Measurements from ENCODE around the gene LIPG. TPM values are rescaled to one million over a fixed set of nuclear protein-coding genes. Genes with fewer than 3 reads are reported as not detected.
"Not testable (repeated sequence)": the region's sequence is repeated elsewhere in the genome, so short reads cannot be mapped to it uniquely, and the experiment has no call there.

The LIPG gene
- total RNA-seq, 1 donor from 2014 or later = 0.59 TPM

GRCh38 chr18:49566217-49566770, 4.4 kb downstream of the LIPG start:
- intact Hi-C loops (cut with micrococcal nuclease) = no loop called here
- Mint-ChIP-seq H3K27ac (no peak overlapping the region), H3K27me3 (ENCODE audit: low read depth) (peaks cover 46% of the 10 kb centered on the region), H3K9me3 (no peaks in the 10 kb centered on the region), H3K4me3 (ENCODE audit: low read depth) (no peak overlapping the region), H3K36me3 (ENCODE audit: low read depth) (no peaks in the 10 kb centered on the region), H3K4me1 (ENCODE audit: low read depth) (peaks cover 18% of the 10 kb centered on the region)
- no peak for DNase-seq (ENCODE audit: low spot score)

- intact Hi-C loops (cut with micrococcal nuclease) = no loop called here
Measured at GRCh38 chr18:49566985-49567384, 5.1 kb downstream of the LIPG start.

GRCh38 chr18:49569724-49570123, 7.9 kb downstream of the LIPG start:
- no peak for DNase-seq (ENCODE audit: low spot score)
- H3K4me1 Mint-ChIP-seq (ENCODE audit: low read depth) = no peaks in the 10 kb centered on the region
- no peaks in the 10 kb centered on the region for H3K36me3 Mint-ChIP-seq (ENCODE audit: low read depth)
- H3K27me3 Mint-ChIP-seq (ENCODE audit: low read depth) = peaks cover 15% of the 10 kb centered on the region
- H3K9me3 Mint-ChIP-seq = no peaks in the 10 kb centered on the region
- intact Hi-C loops (cut with micrococcal nuclease) = no loop called here
- H3K27ac Mint-ChIP-seq = no peak overlapping the region
- no peak overlapping the region for H3K4me3 Mint-ChIP-seq (ENCODE audit: low read depth)

More at GRCh38 chr18:49566985-49567384, 5.1 kb downstream of the LIPG start:
- H3K4me1 Mint-ChIP-seq (ENCODE audit: low read depth) = peaks cover 12% of the 10 kb centered on the region
- no peak overlapping the region for H3K4me3 Mint-ChIP-seq (ENCODE audit: low read depth)
- no peaks in the 10 kb centered on the region for H3K36me3 Mint-ChIP-seq (ENCODE audit: low read depth)
- DNase-seq (ENCODE audit: low spot score) = no peak
- peaks cover 39% of the 10 kb centered on the region for H3K27me3 Mint-ChIP-seq (ENCODE audit: low read depth)
- H3K9me3 Mint-ChIP-seq = no peaks in the 10 kb centered on the region
- no peak overlapping the region for H3K27ac Mint-ChIP-seq

GRCh38 chr18:49570836-49571235, 9.0 kb downstream of the LIPG start:
- Mint-ChIP-seq H3K27ac (no peak overlapping the region), H3K27me3 (ENCODE audit: low read depth) (peaks cover 7% of the 10 kb centered on the region), H3K4me1 (ENCODE audit: low read depth) (no peaks in the 10 kb centered on the region), H3K4me3 (ENCODE audit: low read depth) (no peak overlapping the region), H3K36me3 (ENCODE audit: low read depth) (no peaks in the 10 kb centered on the region), H3K9me3 (no peaks in the 10 kb centered on the region)
- no peak for DNase-seq (ENCODE audit: low spot score)
- intact Hi-C loops (cut with micrococcal nuclease) = no loop called here

- intact Hi-C loops (cut with micrococcal nuclease) = no loop called here
- DNase-seq (ENCODE audit: low spot score) = no peak
- no peak overlapping the region for H3K4me3 Mint-ChIP-seq (ENCODE audit: low read depth)
- no peaks in the 10 kb centered on the region for H3K4me1 Mint-ChIP-seq (ENCODE audit: low read depth)
- H3K27me3 Mint-ChIP-seq (ENCODE audit: low read depth) = no peaks in the 10 kb centered on the region
- H3K27ac Mint-ChIP-seq = no peak overlapping the region
- H3K9me3 Mint-ChIP-seq = no peaks in the 10 kb centered on the region
- no peaks in the 10 kb centered on the region for H3K36me3 Mint-ChIP-seq (ENCODE audit: low read depth)
Measured at GRCh38 chr18:49572611-49573345, 10.9 kb downstream of the LIPG start.

- H3K27me3 Mint-ChIP-seq (ENCODE audit: low read depth) = no peaks in the 10 kb centered on the region
- no peaks in the 10 kb centered on the region for H3K9me3 Mint-ChIP-seq
- intact Hi-C loops (cut with micrococcal nuclease) = no loop called here
- H3K4me1 Mint-ChIP-seq (ENCODE audit: low read depth) = no peaks in the 10 kb centered on the region
- H3K27ac Mint-ChIP-seq = no peak overlapping the region
- H3K36me3 Mint-ChIP-seq (ENCODE audit: low read depth) = no peaks in the 10 kb centered on the region
- DNase-seq (ENCODE audit: low spot score) = no peak
- no peak overlapping the region for H3K4me3 Mint-ChIP-seq (ENCODE audit: low read depth)
Measured at GRCh38 chr18:49573835-49574234, 12.0 kb downstream of the LIPG start.

GRCh38 chr18:49579041-49579440, 17.2 kb downstream of the LIPG start:
- H3K9me3 Mint-ChIP-seq; H3K36me3 Mint-ChIP-seq (ENCODE audit: low read depth); H3K27ac Mint-ChIP-seq; H3K4me1 Mint-ChIP-seq (ENCODE audit: low read depth); H3K27me3 Mint-ChIP-seq (ENCODE audit: low read depth); H3K4me3 Mint-ChIP-seq (ENCODE audit: low read depth); DNase-seq (ENCODE audit: low spot score); intact Hi-C loops (cut with micrococcal nuclease): not testable (repeated sequence)

GRCh38 chr18:49579583-49579982, 17.7 kb downstream of the LIPG start:
- H3K4me3 Mint-ChIP-seq (ENCODE audit: low read depth); intact Hi-C loops (cut with micrococcal nuclease); H3K36me3 Mint-ChIP-seq (ENCODE audit: low read depth); H3K9me3 Mint-ChIP-seq; H3K27ac Mint-ChIP-seq; H3K4me1 Mint-ChIP-seq (ENCODE audit: low read depth); DNase-seq (ENCODE audit: low spot score); H3K27me3 Mint-ChIP-seq (ENCODE audit: low read depth): not testable (repeated sequence)

- no peaks in the 10 kb centered on the region for H3K36me3 Mint-ChIP-seq (ENCODE audit: low read depth)
- H3K27ac Mint-ChIP-seq = no peak overlapping the region
- no peak overlapping the region for H3K4me3 Mint-ChIP-seq (ENCODE audit: low read depth)
- H3K9me3 Mint-ChIP-seq = no peaks in the 10 kb centered on the region
- H3K4me1 Mint-ChIP-seq (ENCODE audit: low read depth) = no peaks in the 10 kb centered on the region
- DNase-seq (ENCODE audit: low spot score) = no peak
- intact Hi-C loops (cut with micrococcal nuclease) = no loop called here
- H3K27me3 Mint-ChIP-seq (ENCODE audit: low read depth) = peaks cover 5% of the 10 kb centered on the region
Measured at GRCh38 chr18:49580279-49580678, 18.4 kb downstream of the LIPG start.

GRCh38 chr18:49581371-49581770, 19.5 kb downstream of the LIPG start:
- Mint-ChIP-seq H3K4me1 (ENCODE audit: low read depth) (no peaks in the 10 kb centered on the region), H3K36me3 (ENCODE audit: low read depth) (no peaks in the 10 kb centered on the region), H3K27me3 (ENCODE audit: low read depth) (peaks cover 5% of the 10 kb centered on the region), H3K9me3 (no peaks in the 10 kb centered on the region), H3K27ac (no peak overlapping the region), H3K4me3 (ENCODE audit: low read depth) (no peak overlapping the region)
- DNase-seq (ENCODE audit: low spot score) = no peak
- intact Hi-C loops (cut with micrococcal nuclease) = no loop called here

- no peaks in the 10 kb centered on the region for H3K36me3 Mint-ChIP-seq (ENCODE audit: low read depth)
- no peak for DNase-seq (ENCODE audit: low spot score)
Measured at GRCh38 chr18:49582579-49582978, 20.7 kb downstream of the LIPG start.

GRCh38 chr18:49584394-49584793, 22.5 kb downstream of the LIPG start:
- H3K27me3 Mint-ChIP-seq (ENCODE audit: low read depth) = peaks cover 5% of the 10 kb centered on the region
- H3K9me3 Mint-ChIP-seq = no peaks in the 10 kb centered on the region
- intact Hi-C loops (cut with micrococcal nuclease) = no loop called here
- H3K27ac Mint-ChIP-seq = no peak overlapping the region
- H3K36me3 Mint-ChIP-seq (ENCODE audit: low read depth) = no peaks in the 10 kb centered on the region
- DNase-seq (ENCODE audit: low spot score) = no peak
- H3K4me3 Mint-ChIP-seq (ENCODE audit: low read depth) = no peak overlapping the region
- H3K4me1 Mint-ChIP-seq (ENCODE audit: low read depth) = no peaks in the 10 kb centered on the region

More at GRCh38 chr18:49582579-49582978, 20.7 kb downstream of the LIPG start:
- no peak overlapping the region for H3K27ac Mint-ChIP-seq
- H3K27me3 Mint-ChIP-seq (ENCODE audit: low read depth) = peaks cover 5% of the 10 kb centered on the region
- H3K4me1 Mint-ChIP-seq (ENCODE audit: low read depth) = no peaks in the 10 kb centered on the region
- no peaks in the 10 kb centered on the region for H3K9me3 Mint-ChIP-seq
- H3K4me3 Mint-ChIP-seq (ENCODE audit: low read depth) = no peak overlapping the region
- intact Hi-C loops (cut with micrococcal nuclease) = no loop called here

- H3K36me3 Mint-ChIP-seq (ENCODE audit: low read depth); H3K4me3 Mint-ChIP-seq (ENCODE audit: low read depth); H3K27ac Mint-ChIP-seq; DNase-seq (ENCODE audit: low spot score); H3K9me3 Mint-ChIP-seq; H3K4me1 Mint-ChIP-seq (ENCODE audit: low read depth); H3K27me3 Mint-ChIP-seq (ENCODE audit: low read depth); intact Hi-C loops (cut with micrococcal nuclease): not testable (repeated sequence)
Measured at GRCh38 chr18:49584951-49585350, 23.1 kb downstream of the LIPG start.
